H9 (cell line): Measurements from ENCODE around the gene OXTR. TPM values are rescaled to one million over a fixed set of nuclear protein-coding genes. Genes with fewer than 3 reads are reported as not detected.

Source experiments
- DNase-seq: peaks from one replicate; pipeline ENCODE4 v3.0.0-alpha.2; 2017
- H2AFZ ChIP-seq: one replicate; pipeline ENCODE4 v1.6.1; 2013; ENCODE audit warnings: mild to moderate bottlenecking, low read length, control low read depth, moderate library complexity
- H2AK5ac ChIP-seq: 2 replicates; pipeline ENCODE4 v1.6.1; 2013; ENCODE audit warnings: low read length, control low read depth, mixed read lengths; ENCODE audit not compliant: insufficient read length
- H2BK120ac ChIP-seq: one replicate; pipeline ENCODE4 v1.6.1; 2013; ENCODE audit warnings: low read depth, mild to moderate bottlenecking, low read length, control low read depth, inconsistent platforms; ENCODE audit not compliant: poor library complexity, severe bottlenecking
- H2BK12ac ChIP-seq: 2 replicates; pipeline ENCODE4 v1.6.1; 2013; ENCODE audit warnings: low read length, control low read depth, mixed read lengths, low read depth; ENCODE audit not compliant: insufficient read length
- H2BK15ac ChIP-seq: 2 replicates; pipeline ENCODE4 v1.6.1; 2013; ENCODE audit warnings: low read depth, low read length, control low read depth
- H2BK20ac ChIP-seq: one replicate; pipeline ENCODE4 v1.6.1; 2013; ENCODE audit warnings: low read depth, mild to moderate bottlenecking, low read length, control low read depth, inconsistent platforms; ENCODE audit not compliant: poor library complexity, severe bottlenecking
- H2BK5ac ChIP-seq: 2 replicates; pipeline ENCODE4 v1.6.1; 2013; ENCODE audit warnings: low read length, control low read depth, mixed read lengths; ENCODE audit not compliant: insufficient read length
- H3K14ac ChIP-seq: 2 replicates; pipeline ENCODE4 v1.6.1; 2013; ENCODE audit warnings: low read length, control low read depth; ENCODE audit not compliant: insufficient read depth
- H3K18ac ChIP-seq: 2 replicates; pipeline ENCODE4 v1.6.1; 2013; ENCODE audit warnings: low read depth, mild to moderate bottlenecking, mixed read lengths, low read length, control low read depth; ENCODE audit not compliant: insufficient read length
- H3K23ac ChIP-seq: 2 replicates; pipeline ENCODE4 v1.6.1; 2013; ENCODE audit warnings: low read length, control low read depth, mixed read lengths, low read depth; ENCODE audit not compliant: insufficient read length
- H3K23me2 ChIP-seq: 2 replicates; pipeline ENCODE4 v1.6.1; 2013; ENCODE audit warnings: low read depth, mild to moderate bottlenecking, mixed read lengths, low read length, control low read depth; ENCODE audit not compliant: insufficient read length, poor library complexity, severe bottlenecking
- H3K27ac ChIP-seq: 2 replicates; pipeline ENCODE4 v1.5.1; 2013; ENCODE audit warnings: low read length, control low read depth, mixed read lengths, low read depth; ENCODE audit not compliant: insufficient read length
- H3K27me3 ChIP-seq: 2 replicates; pipeline ENCODE4 v1.6.1; 2013; ENCODE audit warnings: low read length, control low read depth, inconsistent platforms; ENCODE audit not compliant: insufficient read depth
- H3K4ac ChIP-seq: 2 replicates; pipeline ENCODE4 v1.6.1; 2013; ENCODE audit warnings: low read depth, mild to moderate bottlenecking, control low read depth, inconsistent platforms, low read length, moderate library complexity
- H3K4me1 ChIP-seq: 2 replicates; pipeline ENCODE4 v1.6.1; 2013; ENCODE audit warnings: low read length, control low read depth, inconsistent platforms; ENCODE audit not compliant: insufficient read depth
- H3K4me2 ChIP-seq: 2 replicates; pipeline ENCODE4 v1.6.1; 2013; ENCODE audit warnings: low read length, control low read depth, mixed read lengths; ENCODE audit not compliant: insufficient read length, insufficient read depth
- H3K56ac ChIP-seq: 2 replicates; pipeline ENCODE4 v1.6.1; 2013; ENCODE audit warnings: low read depth, mild to moderate bottlenecking, mixed read lengths, low read length, control low read depth; ENCODE audit not compliant: insufficient read length
- H3K79me1 ChIP-seq: 2 replicates; pipeline ENCODE4 v1.6.1; 2013; ENCODE audit warnings: low read depth, mild to moderate bottlenecking, moderate library complexity, low read length, control low read depth, inconsistent platforms; ENCODE audit not compliant: insufficient read depth, poor library complexity, severe bottlenecking
- H3K79me2 ChIP-seq: 2 replicates; pipeline ENCODE4 v1.6.1; 2013; ENCODE audit warnings: low read length, control low read depth, inconsistent platforms; ENCODE audit not compliant: insufficient read depth
- H3K9ac ChIP-seq: 2 replicates; pipeline ENCODE4 v1.6.1; 2013; ENCODE audit warnings: low read length, control low read depth, mixed read lengths; ENCODE audit not compliant: insufficient read length; ENCODE audit errors: extremely low read depth
- H3K9me3 ChIP-seq: one replicate; pipeline ENCODE4 v1.6.1; 2013; ENCODE audit warnings: low read depth, low read length, inconsistent platforms; ENCODE audit not compliant: control insufficient read depth
- H3T11ph ChIP-seq: one replicate; pipeline ENCODE4 v1.6.1; 2013; ENCODE audit warnings: mild to moderate bottlenecking, low read length, control low read depth, inconsistent platforms
- H4K20me1 ChIP-seq: one replicate; pipeline ENCODE4 v1.6.1; 2013; ENCODE audit not compliant: control insufficient read depth, insufficient read length, insufficient read depth
- H4K5ac ChIP-seq: 2 replicates; pipeline ENCODE4 v1.6.1; 2013; ENCODE audit warnings: low read depth, mild to moderate bottlenecking, mixed read lengths, low read length, control low read depth; ENCODE audit not compliant: insufficient read length
- H4K8ac ChIP-seq: replicated peaks from 2 replicates; pipeline ENCODE4 v1.6.1; 2013; ENCODE audit warnings: low read length, control low read depth, mixed read lengths, low read depth; ENCODE audit not compliant: insufficient read length
- H4K91ac ChIP-seq: 2 replicates; pipeline ENCODE4 v1.6.1; 2013; ENCODE audit warnings: low read depth, mild to moderate bottlenecking, moderate library complexity, mixed read lengths, low read length, control low read depth; ENCODE audit not compliant: insufficient read length
- H3K27ac Mint-ChIP-seq, 3 experiments: 2 replicates in 2 of 3; 3 replicates in 1 of 3; pipeline ENCODE4 v1.8.0; 2020 to 2021; ENCODE audit warnings: mixed read lengths in 3 of 3, mild to moderate bottlenecking in 1 of 3, moderate library complexity in 1 of 3
- H3K27me3 Mint-ChIP-seq: 2 replicates; pipeline ENCODE4 v1.8.0; 2021; ENCODE audit warnings: low read depth, mild to moderate bottlenecking, moderate library complexity, mixed read lengths
- H3K36me3 Mint-ChIP-seq, 3 experiments: 2 replicates in 2 of 3; 3 replicates in 1 of 3; pipeline ENCODE4 v1.8.0; 2020 to 2021; ENCODE audit warnings: low read depth in 3 of 3, mixed read lengths in 3 of 3; ENCODE audit not compliant: insufficient read depth in 1 of 3
- H3K4me1 Mint-ChIP-seq, 2 experiments: 2 replicates each; pipeline ENCODE4 v1.8.0; 2020; ENCODE audit warnings: mixed read lengths in 2 of 2
- H3K4me3 Mint-ChIP-seq, 2 experiments: 2 replicates in 1 of 2; 3 replicates in 1 of 2; pipeline ENCODE4 v1.8.0; 2020 to 2021; ENCODE audit warnings: mild to moderate bottlenecking in 2 of 2, mixed read lengths in 2 of 2, moderate library complexity in 1 of 2
- H3K9me3 Mint-ChIP-seq, 2 experiments: 2 replicates in 1 of 2; 3 replicates in 1 of 2; pipeline ENCODE4 v1.8.0; 2020; ENCODE audit warnings: mild to moderate bottlenecking in 2 of 2, mixed read lengths in 2 of 2, moderate library complexity in 1 of 2
- WGBS: extraction: QIAGEN DNeasy Blood & Tissue Kit; methylation state at CpG from one replicate; pipeline ENCODE4 v1.1.7; 2013; ENCODE audit warnings: missing lambda C conversion rate, low lambda C conversion rate, mixed read lengths; ENCODE audit not compliant: insufficient read length; ENCODE audit errors: extremely low coverage; 5-methylcytosine and 5-hydroxymethylcytosine counted together
- total RNA-seq: library from RNA; stranded (reverse); gene quantifications from 2 replicates; pipeline ENCODE4 v1.2.1, GENCODE V29; 2021
- TF ChIP-seq, protein P1 (sequence below): fragments of 200-600 bp; sonication (generic); conservative IDR thresholded peaks from 3 replicates; pipeline ENCODE4 v1.8.0; 2021; ENCODE audit warnings: antibody characterized with exemption, mild to moderate bottlenecking

The OXTR gene
- total RNA-seq, 1 experiment from 2014 or later = 1.7 TPM

DNA sequence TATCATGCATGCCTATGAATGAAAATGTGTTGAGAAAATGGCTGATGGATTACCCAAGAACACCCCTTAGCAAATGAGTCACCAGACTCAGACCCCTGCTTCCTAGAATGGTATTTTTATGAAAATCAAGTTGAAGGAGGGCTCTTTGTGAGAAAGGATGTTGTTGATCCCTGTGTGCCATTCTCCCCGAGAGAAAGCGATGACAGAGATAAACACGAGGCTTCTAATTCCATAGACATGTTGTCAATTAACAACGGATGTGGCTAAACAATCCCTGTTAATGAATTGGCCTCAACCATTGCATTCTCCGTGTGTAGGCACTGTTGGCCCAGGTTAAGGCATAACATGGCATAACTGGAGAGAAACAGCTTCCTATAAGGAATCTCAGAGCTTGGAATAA is 5.8 kb upstream of the OXTR start:
- no peak overlapping the region for H4K91ac ChIP-seq
- Mint-ChIP-seq H3K9me3 (no peaks in the 10 kb centered on the region), H3K4me3 (no peak overlapping the region), H3K27me3 (peaks cover 28% of the 10 kb centered on the region), H3K27ac (no peak overlapping the region), H3K4me1 (peaks cover 14 to 21% of the 10 kb centered on the region in 2 experiments), H3K36me3 (peaks cover 0 to 3% (median 0%) of the 10 kb centered on the region in 3 experiments; a peak in 2 of 7 replicates)
- no CpG with 5 or more reads among the region's 5 CpGs for WGBS
- H3K14ac ChIP-seq = no peak overlapping the region
- no peaks in the 10 kb centered on the region for H3K9me3 ChIP-seq
- no peak overlapping the region for H3T11ph ChIP-seq
- no peak overlapping the region for H4K5ac ChIP-seq
- H2BK12ac ChIP-seq = no peak overlapping the region
- no peak overlapping the region for H4K8ac ChIP-seq
- H3K79me2 ChIP-seq = no peaks in the 10 kb centered on the region
- peaks cover 2% of the 10 kb centered on the region; the same call in 1 of the 2 replicates for H3K4me1 ChIP-seq
- no peak overlapping the region for H3K4me2 ChIP-seq
- no peak overlapping the region for H2AFZ ChIP-seq
- no peak overlapping the region for H2BK15ac ChIP-seq
- H3K79me1 ChIP-seq = no peaks in the 10 kb centered on the region
- no peak overlapping the region for H2BK20ac ChIP-seq
- H3K9ac ChIP-seq = no peak overlapping the region
- TF ChIP-seq, protein P1, sequence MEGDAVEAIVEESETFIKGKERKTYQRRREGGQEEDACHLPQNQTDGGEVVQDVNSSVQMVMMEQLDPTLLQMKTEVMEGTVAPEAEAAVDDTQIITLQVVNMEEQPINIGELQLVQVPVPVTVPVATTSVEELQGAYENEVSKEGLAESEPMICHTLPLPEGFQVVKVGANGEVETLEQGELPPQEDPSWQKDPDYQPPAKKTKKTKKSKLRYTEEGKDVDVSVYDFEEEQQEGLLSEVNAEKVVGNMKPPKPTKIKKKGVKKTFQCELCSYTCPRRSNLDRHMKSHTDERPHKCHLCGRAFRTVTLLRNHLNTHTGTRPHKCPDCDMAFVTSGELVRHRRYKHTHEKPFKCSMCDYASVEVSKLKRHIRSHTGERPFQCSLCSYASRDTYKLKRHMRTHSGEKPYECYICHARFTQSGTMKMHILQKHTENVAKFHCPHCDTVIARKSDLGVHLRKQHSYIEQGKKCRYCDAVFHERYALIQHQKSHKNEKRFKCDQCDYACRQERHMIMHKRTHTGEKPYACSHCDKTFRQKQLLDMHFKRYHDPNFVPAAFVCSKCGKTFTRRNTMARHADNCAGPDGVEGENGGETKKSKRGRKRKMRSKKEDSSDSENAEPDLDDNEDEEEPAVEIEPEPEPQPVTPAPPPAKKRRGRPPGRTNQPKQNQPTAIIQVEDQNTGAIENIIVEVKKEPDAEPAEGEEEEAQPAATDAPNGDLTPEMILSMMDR = no peak
- no peak overlapping the region for H2BK5ac ChIP-seq
- no peak overlapping the region for H2BK120ac ChIP-seq
- no peaks in the 10 kb centered on the region for H4K20me1 ChIP-seq
- no peak overlapping the region for H3K27ac ChIP-seq
- no peaks in the 10 kb centered on the region for H3K23me2 ChIP-seq
- no peaks in the 10 kb centered on the region for H3K27me3 ChIP-seq
- no peak for DNase-seq
- no peak overlapping the region for H3K4ac ChIP-seq
- H3K56ac ChIP-seq = no peak overlapping the region
- H3K23ac ChIP-seq = no peak overlapping the region
- H3K18ac ChIP-seq = no peak overlapping the region
- no peak overlapping the region for H2AK5ac ChIP-seq
